Hepatocyte (in vitro differentiated cells): ENCODE results near the gene CDYL. TPM values are rescaled to one million over a fixed set of nuclear protein-coding genes. Genes with fewer than 3 reads are reported as not detected.

Experiments
- DNase-seq: peaks from one replicate; pipeline ENCODE4 v3.0.0-alpha.2; 2016; ENCODE audit warnings: low spot score
- H2AFZ ChIP-seq: fragments of 200-600 bp; sonication (generic); 2 replicates; pipeline ENCODE4 v1.6.0; 2016; ENCODE audit warnings: antibody characterized with exemption, mild to moderate bottlenecking
- H3K27ac ChIP-seq: fragments of 200-600 bp; sonication (generic); 2 replicates; pipeline ENCODE4 v1.5.1; 2016; ENCODE audit warnings: mild to moderate bottlenecking
- H3K27me3 ChIP-seq: fragments of 200-600 bp; sonication (generic); 2 replicates; pipeline ENCODE4 v1.6.1; 2016
- H3K36me3 ChIP-seq: fragments of 200-600 bp; sonication (generic); replicated peaks from 2 replicates; pipeline ENCODE4 v1.5.1; 2016; ENCODE audit warnings: low read depth; ENCODE audit not compliant: insufficient read depth
- H3K4me1 ChIP-seq: fragments of 200-600 bp; sonication (generic); 2 replicates; pipeline ENCODE4 v1.5.1; 2016; ENCODE audit warnings: mild to moderate bottlenecking, moderate library complexity; ENCODE audit not compliant: insufficient read depth
- H3K4me2 ChIP-seq: fragments of 200-600 bp; sonication (generic); 2 replicates; pipeline ENCODE4 v1.6.0; 2016
- H3K4me3 ChIP-seq: fragments of 200-600 bp; sonication (generic); 2 replicates; pipeline ENCODE4 v1.5.1; 2016; ENCODE audit warnings: mild to moderate bottlenecking
- H3K79me2 ChIP-seq: fragments of 200-600 bp; sonication (generic); 2 replicates; pipeline ENCODE4 v1.6.0; 2017; ENCODE audit warnings: mild to moderate bottlenecking
- H3K9me2 ChIP-seq: fragments of 200-600 bp; sonication (generic); replicated peaks from 2 replicates; pipeline ENCODE4 v1.6.0; 2017; ENCODE audit warnings: mild to moderate bottlenecking; ENCODE audit not compliant: insufficient read depth
- H3K9me3 ChIP-seq: fragments of 200-600 bp; sonication (generic); 2 replicates; pipeline ENCODE4 v1.5.1; 2016; ENCODE audit warnings: low read depth, mild to moderate bottlenecking
- H4K20me1 ChIP-seq: fragments of 200-600 bp; sonication (generic); 2 replicates; pipeline ENCODE4 v1.6.0; 2016; ENCODE audit warnings: mild to moderate bottlenecking; ENCODE audit not compliant: insufficient read depth, poor library complexity, severe bottlenecking
- EZH2 ChIP-seq: fragments of 200-600 bp; sonication (generic); IDR thresholded peaks from 2 replicates; pipeline ENCODE4 v1.6.1; 2016; ENCODE audit warnings: antibody characterized with exemption, mild to moderate bottlenecking, borderline replicate concordance
- EZH2phosphoT487 ChIP-seq: fragments of 200-600 bp; sonication (generic); IDR thresholded peaks from one replicate; pipeline ENCODE4 v1.6.1; 2018; ENCODE audit warnings: antibody characterized with exemption, mild to moderate bottlenecking, low read depth, moderate library complexity; ENCODE audit not compliant: unreplicated experiment, severe bottlenecking
- WGBS: methylation state at CpG from one replicate; pipeline ENCODE4 v1.1.6; 2016; ENCODE audit warnings: low lambda C conversion rate; ENCODE audit errors: missing lambda C conversion rate; 5-methylcytosine and 5-hydroxymethylcytosine counted together
- polyA plus RNA-seq: library from polyadenylated mRNA; unstranded; fragments of >200 nt; fragmentation: Nextera tagmentation; extraction: Ambion mirVana; gene quantifications from 2 replicates; pipeline ENCODE4 v1.2.1, GENCODE V29; 2016
- total RNA-seq: library from RNA; depleted of rRNA; stranded (reverse); fragments of >200 nt; gene quantifications from 2 replicates; pipeline ENCODE4 v1.2.3, GENCODE V29; 2014
- TF ChIP-seq, protein P1 (sequence below): fragments of 200-600 bp; sonication (generic); IDR thresholded peaks from 2 replicates; pipeline ENCODE4 v1.5.1; 2016; ENCODE audit warnings: antibody characterized with exemption, mild to moderate bottlenecking; ENCODE audit not compliant: poor library complexity

CDYL gene
- total and polyA plus RNA-seq, 2 experiments from 2014 or later, result 25.3 to 30.4 TPM

DNA sequence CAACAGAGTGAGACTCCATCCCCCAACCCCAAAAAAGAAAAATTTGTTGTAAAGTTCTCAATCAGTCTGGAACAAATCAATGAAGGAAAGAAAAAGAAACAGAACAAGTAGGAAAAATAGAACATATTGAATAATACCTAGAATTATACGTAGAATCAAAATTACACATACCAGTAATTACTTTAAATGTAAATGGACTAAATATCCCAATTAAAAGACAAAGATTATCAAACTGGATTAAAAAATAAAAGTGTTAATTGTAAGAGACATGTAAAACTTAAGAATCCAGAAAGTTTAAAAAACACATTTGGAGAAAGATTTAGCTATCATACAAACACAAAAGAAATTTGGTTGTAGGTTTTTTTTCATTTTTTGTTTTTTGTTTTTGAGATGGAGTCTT, 12.3 kb upstream of the CDYL start:
- H3K4me1 ChIP-seq, result no peaks in the 10 kb centered on the region
- H3K27ac ChIP-seq, result no peak overlapping the region
- no peaks in the 10 kb centered on the region for H3K9me2 ChIP-seq
- H3K27me3 ChIP-seq, result no peaks in the 10 kb centered on the region
- TF ChIP-seq, protein P1, sequence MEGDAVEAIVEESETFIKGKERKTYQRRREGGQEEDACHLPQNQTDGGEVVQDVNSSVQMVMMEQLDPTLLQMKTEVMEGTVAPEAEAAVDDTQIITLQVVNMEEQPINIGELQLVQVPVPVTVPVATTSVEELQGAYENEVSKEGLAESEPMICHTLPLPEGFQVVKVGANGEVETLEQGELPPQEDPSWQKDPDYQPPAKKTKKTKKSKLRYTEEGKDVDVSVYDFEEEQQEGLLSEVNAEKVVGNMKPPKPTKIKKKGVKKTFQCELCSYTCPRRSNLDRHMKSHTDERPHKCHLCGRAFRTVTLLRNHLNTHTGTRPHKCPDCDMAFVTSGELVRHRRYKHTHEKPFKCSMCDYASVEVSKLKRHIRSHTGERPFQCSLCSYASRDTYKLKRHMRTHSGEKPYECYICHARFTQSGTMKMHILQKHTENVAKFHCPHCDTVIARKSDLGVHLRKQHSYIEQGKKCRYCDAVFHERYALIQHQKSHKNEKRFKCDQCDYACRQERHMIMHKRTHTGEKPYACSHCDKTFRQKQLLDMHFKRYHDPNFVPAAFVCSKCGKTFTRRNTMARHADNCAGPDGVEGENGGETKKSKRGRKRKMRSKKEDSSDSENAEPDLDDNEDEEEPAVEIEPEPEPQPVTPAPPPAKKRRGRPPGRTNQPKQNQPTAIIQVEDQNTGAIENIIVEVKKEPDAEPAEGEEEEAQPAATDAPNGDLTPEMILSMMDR, result no peak
- TF ChIP-seq EZH2 (no peak), EZH2phosphoT487 (no peak)
- H3K9me3 ChIP-seq, result no peaks in the 10 kb centered on the region
- no peak for DNase-seq
- no peaks in the 10 kb centered on the region for H4K20me1 ChIP-seq
- 100% methylated on average over 1 of the region's 1 CpG for WGBS
- no peak overlapping the region for H3K4me2 ChIP-seq
- H2AFZ ChIP-seq, result no peak overlapping the region
- H3K79me2 ChIP-seq, result no peaks in the 10 kb centered on the region
- no peak overlapping the region for H3K4me3 ChIP-seq
- no peaks in the 10 kb centered on the region for H3K36me3 ChIP-seq

DNA sequence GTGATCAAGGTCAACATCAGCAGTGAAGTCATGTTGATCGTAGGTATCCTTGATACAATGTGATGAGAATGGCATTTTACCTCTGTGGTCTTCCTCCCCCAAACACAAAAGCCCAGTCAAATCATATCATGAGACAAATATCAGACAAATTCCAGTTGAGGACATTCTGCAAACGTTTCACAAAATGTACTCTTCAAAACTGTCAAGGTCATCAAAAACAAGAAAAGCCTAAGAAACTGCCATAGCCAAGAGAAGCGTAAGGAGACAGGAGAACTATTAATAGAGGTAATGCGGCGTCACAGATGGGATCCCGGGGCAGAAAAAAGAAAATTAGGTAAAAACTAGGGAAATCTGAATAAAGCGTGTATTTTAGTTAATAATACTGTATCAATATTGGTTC, 7.4 kb upstream of the CDYL start:
- WGBS, result 88% methylated on average over 7 of the region's 7 CpGs
- Histone ChIP-seq H4K20me1 (no peaks in the 10 kb centered on the region), H3K4me3 (no peak overlapping the region)

DNA sequence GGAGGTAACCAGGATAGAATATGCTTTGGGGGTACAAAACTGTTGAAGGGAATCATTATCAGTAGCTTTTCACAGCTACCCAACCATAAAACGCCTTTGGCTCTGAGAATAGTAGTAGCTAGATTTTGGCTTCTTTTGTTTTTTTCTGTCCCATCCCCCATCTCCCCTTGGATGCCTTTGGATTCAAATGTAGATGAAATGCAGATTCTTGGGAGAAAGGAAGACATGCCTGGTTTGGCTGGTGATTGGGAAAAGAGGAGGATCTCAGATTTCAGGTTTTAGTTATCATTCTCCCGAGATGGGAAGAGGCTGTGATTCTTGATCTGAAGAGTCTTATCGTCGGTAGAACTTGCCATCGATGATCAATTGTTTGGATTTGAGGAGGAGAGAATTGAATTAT, 3.5 kb upstream of the CDYL start:
- H3K4me3 ChIP-seq, result no peak overlapping the region
- no peak overlapping the region for H3K27ac ChIP-seq
- no peaks in the 10 kb centered on the region for H3K9me3 ChIP-seq
- H3K4me2 ChIP-seq, result no peak overlapping the region
- H3K4me1 ChIP-seq, result no peaks in the 10 kb centered on the region
- 27% methylated on average over 5 of the region's 5 CpGs for WGBS
- peaks cover under 1% of the 10 kb centered on the region for H4K20me1 ChIP-seq
- no peaks in the 10 kb centered on the region for H3K9me2 ChIP-seq
- H2AFZ ChIP-seq, result no peak overlapping the region
- DNase-seq, result no peak
- no peaks in the 10 kb centered on the region for H3K36me3 ChIP-seq
- peaks cover 3% of the 10 kb centered on the region for H3K27me3 ChIP-seq
- TF ChIP-seq EZH2 (no peak), EZH2phosphoT487 (no peak)
- TF ChIP-seq, protein P1, result no peak
- H3K79me2 ChIP-seq, result peaks cover 8% of the 10 kb centered on the region

More for the DNA sequence above, 7.4 kb upstream of the CDYL start:
- Histone ChIP-seq H3K27ac (no peak overlapping the region), H3K9me3 (no peaks in the 10 kb centered on the region), H3K9me2 (no peaks in the 10 kb centered on the region), H3K4me2 (no peak overlapping the region), H3K36me3 (no peaks in the 10 kb centered on the region), H3K27me3 (peaks cover 3% of the 10 kb centered on the region), H3K79me2 (no peaks in the 10 kb centered on the region), H2AFZ (no peak overlapping the region), H3K4me1 (no peaks in the 10 kb centered on the region)
- no peak for DNase-seq
- TF ChIP-seq EZH2, result no peak
- TF ChIP-seq, protein P1, result no peak
- TF ChIP-seq EZH2phosphoT487, result no peak

DNA sequence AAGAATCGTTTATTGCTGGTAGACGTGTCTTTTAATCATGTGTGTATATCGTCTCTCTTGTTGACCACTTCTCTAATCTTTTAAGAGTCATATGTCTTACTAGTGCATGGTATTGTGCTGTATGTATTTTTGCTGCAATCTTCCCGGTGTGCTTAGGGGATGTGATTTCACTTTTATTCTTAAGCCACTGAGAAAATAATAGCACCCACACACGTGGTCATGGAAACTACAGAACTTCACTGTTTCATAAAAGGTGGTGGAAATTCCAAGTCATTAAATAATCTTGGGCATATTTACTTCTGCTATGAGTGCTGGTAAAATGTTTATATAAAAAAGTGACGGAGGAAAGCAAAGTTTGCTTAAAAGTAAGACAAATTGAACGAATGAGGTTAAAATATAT, 3.0 kb upstream of the CDYL start:
- Histone ChIP-seq H2AFZ (no peak overlapping the region), H3K79me2 (peaks cover 13% of the 10 kb centered on the region), H3K9me3 (peaks cover 1% of the 10 kb centered on the region), H3K4me2 (no peak overlapping the region), H3K4me1 (no peaks in the 10 kb centered on the region), H3K27me3 (peaks cover 3% of the 10 kb centered on the region), H3K36me3 (no peaks in the 10 kb centered on the region), H3K4me3 (no peak overlapping the region), H4K20me1 (peaks cover 3% of the 10 kb centered on the region), H3K9me2 (no peaks in the 10 kb centered on the region), H3K27ac (no peak overlapping the region)
- 22% methylated on average over 7 of the region's 7 CpGs for WGBS
- no peak for DNase-seq
- TF ChIP-seq EZH2phosphoT487 (no peak), EZH2 (no peak)
- TF ChIP-seq, protein P1, result no peak
